Common myeloid progenitor, CD34-positive (primary cell): ENCODE data around the gene PDHA2.

Source experiments
- CTCF ChIA-PET: fragments of 350-600 bp; sonication (Branson Sonifier 250); formaldehyde crosslinking; loops from one replicate; lab custom pipeline; 2021; ENCODE audit warnings: antibody characterized with exemption; lab: Charles Lee
- POLR2A ChIA-PET: fragments of 350-600 bp; sonication (Branson Sonifier 250); formaldehyde crosslinking; loops from one replicate; lab custom pipeline; 2021; ENCODE audit warnings: antibody characterized with exemption; lab: Charles Lee
- DNase-seq, 3 donors: peaks; one replicate each; pipeline versions ENCODE4 v3.0.0 to v3.0.0-alpha.2; 2013
- H3K27ac ChIP-seq, 2 experiments: 1 replicate in 1 of 2; 2 replicates in 1 of 2; pipeline ENCODE4 v1.7.0; 2013; ENCODE audit warnings: inconsistent platforms in 2 of 2, low read length in 2 of 2, mild to moderate bottlenecking in 2 of 2, low read depth in 1 of 2, moderate library complexity in 1 of 2; ENCODE audit not compliant: severe bottlenecking in 2 of 2, insufficient read depth in 1 of 2, poor library complexity in 1 of 2
- H3K27me3 ChIP-seq, 5 experiments: replicated peaks in 2 of 5; 1 replicate in 3 of 5; 2 replicates in 2 of 5; pipeline versions ENCODE4 v1.6.1 to v1.7.0; 2013; ENCODE audit warnings: low read length in 4 of 5, mild to moderate bottlenecking in 2 of 5, moderate library complexity in 2 of 5, inconsistent platforms in 1 of 5; ENCODE audit not compliant: insufficient read depth in 5 of 5, control insufficient read depth in 4 of 5
- H3K36me3 ChIP-seq, 4 experiments: 1 replicate in 2 of 4; 2 replicates in 2 of 4; pipeline versions ENCODE4 v1.6.1 to v1.7.0; 2013; ENCODE audit warnings: low read length in 3 of 4, control low read depth in 1 of 4, mild to moderate bottlenecking in 1 of 4; ENCODE audit not compliant: control insufficient read depth in 4 of 4, insufficient read depth in 4 of 4
- H3K4me1 ChIP-seq, 4 experiments: 1 replicate in 3 of 4; 2 replicates in 1 of 4; pipeline versions ENCODE4 v1.6.1 to v1.7.1; 2013; ENCODE audit warnings: low read length in 3 of 4, mild to moderate bottlenecking in 3 of 4, control low read depth in 1 of 4, inconsistent platforms in 1 of 4, moderate library complexity in 1 of 4; ENCODE audit not compliant: control insufficient read depth in 4 of 4, insufficient read depth in 4 of 4; ENCODE audit errors: control extremely low read depth in 1 of 4
- H3K4me3 ChIP-seq, 7 experiments: 1 replicate in 4 of 7; 2 replicates in 3 of 7; pipeline versions ENCODE4 v1.5.1 to v1.7.0; 2013; ENCODE audit warnings: mild to moderate bottlenecking in 7 of 7, low read length in 6 of 7, moderate library complexity in 6 of 7, inconsistent platforms in 2 of 7, low read depth in 2 of 7, control low read depth in 1 of 7; ENCODE audit not compliant: insufficient read depth in 4 of 7, control insufficient read depth in 1 of 7; ENCODE audit errors: extremely low read depth in 1 of 7
- H3K9me3 ChIP-seq, 5 experiments: 1 replicate in 4 of 5; 2 replicates in 1 of 5; pipeline versions ENCODE4 v1.6.1 to v1.7.1; 2013; ENCODE audit warnings: low read length in 4 of 5, mild to moderate bottlenecking in 2 of 5, inconsistent platforms in 1 of 5, low read depth in 1 of 5, moderate library complexity in 1 of 5; ENCODE audit not compliant: control insufficient read depth in 4 of 5, insufficient read depth in 2 of 5; ENCODE audit errors: control extremely low read depth in 1 of 5
- WGBS: methylation state at CpG from one replicate; pipeline ENCODE4 v1.1.5; 2013; ENCODE audit not compliant: insufficient coverage; 5-methylcytosine and 5-hydroxymethylcytosine counted together

The PDHA2 gene

GRCh38 chr4:95833711-95834194 lies 6.1 kb upstream of the PDHA2 start:
- Histone ChIP-seq H3K36me3 (no peaks in the 10 kb centered on the region), H3K4me1 (peaks cover 4 to 7% (median 5%) of the 10 kb centered on the region in 4 experiments), H3K4me3 (no peak overlapping the region), H3K27me3 (no peaks in the 10 kb centered on the region), H3K9me3 (no peaks in the 10 kb centered on the region), H3K27ac (no peak overlapping the region)
- ChIA-PET POLR2A (no interaction called here), CTCF (no interaction called here)
- no peak for DNase-seq

DNA sequence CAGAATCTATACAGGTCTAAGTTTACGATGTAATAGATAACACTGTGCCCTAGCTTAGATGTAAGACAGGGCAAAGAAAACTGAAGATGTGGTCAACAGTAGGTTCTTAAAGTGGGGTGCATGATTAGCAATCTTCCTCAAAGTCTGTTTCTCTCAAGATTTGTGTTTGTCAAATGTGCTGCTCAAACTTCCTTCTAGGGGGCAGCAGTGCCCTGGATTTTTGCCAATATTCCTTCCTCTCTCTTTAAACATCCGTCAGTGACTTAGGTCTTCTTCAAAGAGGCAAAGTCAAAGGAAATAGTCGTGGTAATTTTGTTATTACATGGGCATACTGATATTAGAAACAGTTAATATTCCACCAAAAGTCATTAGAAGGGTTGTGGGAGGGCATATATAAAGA lies 4.2 kb upstream of the PDHA2 start:
- WGBS, result 83% methylated on average over 1 of the region's 3 CpGs
- ChIA-PET POLR2A (no interaction called here), CTCF (interaction anchor here (1.3 to 1.9 kb wide), 2 partner anchors 10 to 669 kb away, joined by 3 to 4 read pairs; no protein-coding TSS in a partner anchor)
- Histone ChIP-seq H3K36me3 (no peaks in the 10 kb centered on the region), H3K4me1 (peaks cover 3 to 7% (median 4%) of the 10 kb centered on the region in 4 experiments), H3K27ac (no peak overlapping the region), H3K27me3 (no peaks in the 10 kb centered on the region), H3K4me3 (no peak overlapping the region), H3K9me3 (no peaks in the 10 kb centered on the region)
- DNase-seq, result peak; percentile 59 to 76 (median 76)

- H3K27me3 ChIP-seq, result no peaks in the 10 kb centered on the region
- 78% methylated on average over 2 of the region's 2 CpGs for WGBS
- H3K27ac ChIP-seq, result no peak overlapping the region
- CTCF ChIA-PET, result no interaction called here
- no peaks in the 10 kb centered on the region for H3K36me3 ChIP-seq
- H3K4me1 ChIP-seq, result peaks cover 0 to 4% (median 0%) of the 10 kb centered on the region in 4 experiments
- H3K9me3 ChIP-seq, result no peaks in the 10 kb centered on the region
- DNase-seq, result no peak
- no peak overlapping the region for H3K4me3 ChIP-seq
- POLR2A ChIA-PET, result no interaction called here
Observed at GRCh38 chr4:95838192-95838591, 1.7 kb upstream of the PDHA2 start.

GRCh38 chr4:95847908-95848460 lies 8.1 kb downstream of the PDHA2 start:
- Histone ChIP-seq H3K9me3 (no peaks in the 10 kb centered on the region), H3K36me3 (no peaks in the 10 kb centered on the region), H3K4me3 (no peak overlapping the region), H3K27ac (no peak overlapping the region), H3K27me3 (no peaks in the 10 kb centered on the region), H3K4me1 (no peaks in the 10 kb centered on the region)
- POLR2A ChIA-PET, result no interaction called here
- WGBS, result 100% methylated on average over 1 of the region's 3 CpGs
- DNase-seq, result no peak
- CTCF ChIA-PET, result no interaction called here

DNA sequence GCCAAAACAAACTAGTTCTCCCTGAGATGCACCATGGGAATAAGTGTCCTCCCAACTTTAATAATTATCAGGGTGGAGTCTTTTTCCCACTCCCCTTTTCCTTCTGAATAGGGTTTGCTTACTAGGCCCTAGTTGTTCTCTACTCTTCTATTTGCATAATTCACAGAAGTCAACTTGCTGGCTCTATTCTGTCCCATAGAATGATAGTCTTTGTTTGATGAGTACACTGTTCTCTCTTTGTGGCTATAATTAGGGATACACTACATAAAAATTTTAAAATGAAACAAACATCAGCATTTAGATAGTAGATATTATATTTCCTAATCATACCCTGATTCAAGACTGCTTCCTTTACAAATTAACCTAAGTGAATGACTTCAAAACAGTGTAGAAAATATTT lies 10.3 kb downstream of the PDHA2 start:
- CTCF ChIA-PET, result no interaction called here
- no peaks in the 10 kb centered on the region for H3K4me1 ChIP-seq

DNA sequence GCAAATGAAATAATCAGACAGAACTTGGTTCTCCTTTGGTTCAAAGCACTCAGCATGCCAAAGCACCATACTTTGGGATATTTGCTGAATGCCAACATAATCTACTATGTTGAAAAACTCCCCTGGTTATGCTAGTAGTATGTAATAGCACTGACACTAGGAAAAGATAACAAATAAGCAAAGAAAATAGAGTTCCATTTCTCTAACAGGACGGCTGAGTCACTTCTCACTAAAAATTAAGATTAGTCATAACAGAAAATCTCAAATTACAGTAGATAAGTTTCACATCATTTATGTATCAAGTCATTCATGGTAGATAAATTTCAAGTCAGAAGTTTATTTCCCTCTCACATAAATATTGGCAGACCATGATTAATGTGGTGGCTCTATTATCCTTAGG lies 17.9 kb downstream of the PDHA2 start:
- POLR2A ChIA-PET, result no interaction called here
- Histone ChIP-seq H3K27ac (no peak overlapping the region), H3K9me3 (no peaks in the 10 kb centered on the region), H3K4me3 (no peak overlapping the region), H3K27me3 (no peaks in the 10 kb centered on the region), H3K36me3 (no peaks in the 10 kb centered on the region), H3K4me1 (no peaks in the 10 kb centered on the region)
- CTCF ChIA-PET, result no interaction called here
- DNase-seq, result no peak
- no CpG with 5 or more reads among the region's 1 CpG for WGBS

More for the DNA sequence above, 10.3 kb downstream of the PDHA2 start:
- no peaks in the 10 kb centered on the region for H3K36me3 ChIP-seq
- H3K27ac ChIP-seq, result no peak overlapping the region
- POLR2A ChIA-PET, result no interaction called here
- no peak overlapping the region for H3K4me3 ChIP-seq
- DNase-seq, result no peak
- no peaks in the 10 kb centered on the region for H3K27me3 ChIP-seq
- no peaks in the 10 kb centered on the region for H3K9me3 ChIP-seq

DNA sequence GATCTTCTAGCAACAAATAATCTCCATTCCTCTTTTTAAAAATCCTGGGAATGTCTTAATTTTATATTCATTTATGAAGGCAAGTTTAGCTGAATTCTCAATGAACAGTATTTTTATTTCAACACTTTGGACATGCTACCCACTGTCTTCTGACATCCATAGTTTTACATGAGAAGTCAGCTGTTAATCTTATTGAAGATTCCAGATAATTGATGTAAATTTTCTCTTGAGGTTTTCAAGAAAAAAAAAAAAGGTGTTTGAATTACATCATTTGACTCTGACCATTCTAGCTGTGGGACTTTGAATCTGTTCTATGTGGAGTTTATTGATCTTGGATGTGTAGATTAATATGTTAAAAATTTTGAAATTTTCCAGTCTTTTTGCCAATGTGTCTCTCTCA lies 28.0 kb downstream of the PDHA2 start:
- ChIA-PET POLR2A (no interaction called here), CTCF (interaction anchor here (0.8 kb wide), 1 partner anchor 28 kb away, joined by 3 read pairs; the partner anchor contains the start of gene PDHA2)
- DNase-seq, result peak; percentile 11 to 51 (median 32)
- Histone ChIP-seq H3K4me1 (no peaks in the 10 kb centered on the region), H3K27me3 (no peaks in the 10 kb centered on the region), H3K27ac (no peak overlapping the region), H3K36me3 (no peaks in the 10 kb centered on the region), H3K9me3 (peaks cover 3 to 22% (median 3%) of the 10 kb centered on the region in 5 experiments), H3K4me3 (no peak overlapping the region)
